H9 (cell line): ENCODE measurements around the gene TXNL4A. TPM values are rescaled to one million over a fixed set of nuclear protein-coding genes. Genes with fewer than 3 reads are reported as not detected.

Experiments
- DNase-seq: peaks from one replicate; pipeline ENCODE4 v3.0.0-alpha.2; 2017
- H2AFZ ChIP-seq: one replicate; pipeline ENCODE4 v1.6.1; 2013; ENCODE audit warnings: mild to moderate bottlenecking, low read length, control low read depth, moderate library complexity
- H2AK5ac ChIP-seq: 2 replicates; pipeline ENCODE4 v1.6.1; 2013; ENCODE audit warnings: low read length, control low read depth, mixed read lengths; ENCODE audit not compliant: insufficient read length
- H2BK120ac ChIP-seq: one replicate; pipeline ENCODE4 v1.6.1; 2013; ENCODE audit warnings: low read depth, mild to moderate bottlenecking, low read length, control low read depth, inconsistent platforms; ENCODE audit not compliant: poor library complexity, severe bottlenecking
- H2BK12ac ChIP-seq: 2 replicates; pipeline ENCODE4 v1.6.1; 2013; ENCODE audit warnings: low read length, control low read depth, mixed read lengths, low read depth; ENCODE audit not compliant: insufficient read length
- H2BK15ac ChIP-seq: 2 replicates; pipeline ENCODE4 v1.6.1; 2013; ENCODE audit warnings: low read depth, low read length, control low read depth
- H2BK20ac ChIP-seq: one replicate; pipeline ENCODE4 v1.6.1; 2013; ENCODE audit warnings: low read depth, mild to moderate bottlenecking, low read length, control low read depth, inconsistent platforms; ENCODE audit not compliant: poor library complexity, severe bottlenecking
- H2BK5ac ChIP-seq: 2 replicates; pipeline ENCODE4 v1.6.1; 2013; ENCODE audit warnings: low read length, control low read depth, mixed read lengths; ENCODE audit not compliant: insufficient read length
- H3K14ac ChIP-seq: 2 replicates; pipeline ENCODE4 v1.6.1; 2013; ENCODE audit warnings: low read length, control low read depth; ENCODE audit not compliant: insufficient read depth
- H3K18ac ChIP-seq: 2 replicates; pipeline ENCODE4 v1.6.1; 2013; ENCODE audit warnings: low read depth, mild to moderate bottlenecking, mixed read lengths, low read length, control low read depth; ENCODE audit not compliant: insufficient read length
- H3K23ac ChIP-seq: 2 replicates; pipeline ENCODE4 v1.6.1; 2013; ENCODE audit warnings: low read length, control low read depth, mixed read lengths, low read depth; ENCODE audit not compliant: insufficient read length
- H3K23me2 ChIP-seq: 2 replicates; pipeline ENCODE4 v1.6.1; 2013; ENCODE audit warnings: low read depth, mild to moderate bottlenecking, mixed read lengths, low read length, control low read depth; ENCODE audit not compliant: insufficient read length, poor library complexity, severe bottlenecking
- H3K27ac ChIP-seq: 2 replicates; pipeline ENCODE4 v1.5.1; 2013; ENCODE audit warnings: low read length, control low read depth, mixed read lengths, low read depth; ENCODE audit not compliant: insufficient read length
- H3K27me3 ChIP-seq: 2 replicates; pipeline ENCODE4 v1.6.1; 2013; ENCODE audit warnings: low read length, control low read depth, inconsistent platforms; ENCODE audit not compliant: insufficient read depth
- H3K4ac ChIP-seq: 2 replicates; pipeline ENCODE4 v1.6.1; 2013; ENCODE audit warnings: low read depth, mild to moderate bottlenecking, control low read depth, inconsistent platforms, low read length, moderate library complexity
- H3K4me1 ChIP-seq: 2 replicates; pipeline ENCODE4 v1.6.1; 2013; ENCODE audit warnings: low read length, control low read depth, inconsistent platforms; ENCODE audit not compliant: insufficient read depth
- H3K4me2 ChIP-seq: 2 replicates; pipeline ENCODE4 v1.6.1; 2013; ENCODE audit warnings: low read length, control low read depth, mixed read lengths; ENCODE audit not compliant: insufficient read length, insufficient read depth
- H3K56ac ChIP-seq: 2 replicates; pipeline ENCODE4 v1.6.1; 2013; ENCODE audit warnings: low read depth, mild to moderate bottlenecking, mixed read lengths, low read length, control low read depth; ENCODE audit not compliant: insufficient read length
- H3K79me1 ChIP-seq: 2 replicates; pipeline ENCODE4 v1.6.1; 2013; ENCODE audit warnings: low read depth, mild to moderate bottlenecking, moderate library complexity, low read length, control low read depth, inconsistent platforms; ENCODE audit not compliant: insufficient read depth, poor library complexity, severe bottlenecking
- H3K79me2 ChIP-seq: 2 replicates; pipeline ENCODE4 v1.6.1; 2013; ENCODE audit warnings: low read length, control low read depth, inconsistent platforms; ENCODE audit not compliant: insufficient read depth
- H3K9ac ChIP-seq: 2 replicates; pipeline ENCODE4 v1.6.1; 2013; ENCODE audit warnings: low read length, control low read depth, mixed read lengths; ENCODE audit not compliant: insufficient read length; ENCODE audit errors: extremely low read depth
- H3K9me3 ChIP-seq: one replicate; pipeline ENCODE4 v1.6.1; 2013; ENCODE audit warnings: low read depth, low read length, inconsistent platforms; ENCODE audit not compliant: control insufficient read depth
- H3T11ph ChIP-seq: one replicate; pipeline ENCODE4 v1.6.1; 2013; ENCODE audit warnings: mild to moderate bottlenecking, low read length, control low read depth, inconsistent platforms
- H4K20me1 ChIP-seq: one replicate; pipeline ENCODE4 v1.6.1; 2013; ENCODE audit not compliant: control insufficient read depth, insufficient read length, insufficient read depth
- H4K5ac ChIP-seq: 2 replicates; pipeline ENCODE4 v1.6.1; 2013; ENCODE audit warnings: low read depth, mild to moderate bottlenecking, mixed read lengths, low read length, control low read depth; ENCODE audit not compliant: insufficient read length
- H4K8ac ChIP-seq: replicated peaks from 2 replicates; pipeline ENCODE4 v1.6.1; 2013; ENCODE audit warnings: low read length, control low read depth, mixed read lengths, low read depth; ENCODE audit not compliant: insufficient read length
- H4K91ac ChIP-seq: 2 replicates; pipeline ENCODE4 v1.6.1; 2013; ENCODE audit warnings: low read depth, mild to moderate bottlenecking, moderate library complexity, mixed read lengths, low read length, control low read depth; ENCODE audit not compliant: insufficient read length
- H3K27ac Mint-ChIP-seq, 3 experiments: 2 replicates in 2 of 3; 3 replicates in 1 of 3; pipeline ENCODE4 v1.8.0; 2020 to 2021; ENCODE audit warnings: mixed read lengths in 3 of 3, mild to moderate bottlenecking in 1 of 3, moderate library complexity in 1 of 3
- H3K27me3 Mint-ChIP-seq: 2 replicates; pipeline ENCODE4 v1.8.0; 2021; ENCODE audit warnings: low read depth, mild to moderate bottlenecking, moderate library complexity, mixed read lengths
- H3K36me3 Mint-ChIP-seq, 3 experiments: 2 replicates in 2 of 3; 3 replicates in 1 of 3; pipeline ENCODE4 v1.8.0; 2020 to 2021; ENCODE audit warnings: low read depth in 3 of 3, mixed read lengths in 3 of 3; ENCODE audit not compliant: insufficient read depth in 1 of 3
- H3K4me1 Mint-ChIP-seq, 2 experiments: 2 replicates each; pipeline ENCODE4 v1.8.0; 2020; ENCODE audit warnings: mixed read lengths in 2 of 2
- H3K4me3 Mint-ChIP-seq, 2 experiments: 2 replicates in 1 of 2; 3 replicates in 1 of 2; pipeline ENCODE4 v1.8.0; 2020 to 2021; ENCODE audit warnings: mild to moderate bottlenecking in 2 of 2, mixed read lengths in 2 of 2, moderate library complexity in 1 of 2
- H3K9me3 Mint-ChIP-seq, 2 experiments: 2 replicates in 1 of 2; 3 replicates in 1 of 2; pipeline ENCODE4 v1.8.0; 2020; ENCODE audit warnings: mild to moderate bottlenecking in 2 of 2, mixed read lengths in 2 of 2, moderate library complexity in 1 of 2
- CTCF ChIP-seq: fragments of 200-600 bp; sonication (generic); conservative IDR thresholded peaks from 3 replicates; pipeline ENCODE4 v1.8.0; 2021; ENCODE audit warnings: antibody characterized with exemption, mild to moderate bottlenecking
- WGBS: extraction: QIAGEN DNeasy Blood & Tissue Kit; methylation state at CpG from one replicate; pipeline ENCODE4 v1.1.7; 2013; ENCODE audit warnings: missing lambda C conversion rate, low lambda C conversion rate, mixed read lengths; ENCODE audit not compliant: insufficient read length; ENCODE audit errors: extremely low coverage; 5-methylcytosine and 5-hydroxymethylcytosine counted together
- total RNA-seq: library from RNA; stranded (reverse); gene quantifications from 2 replicates; pipeline ENCODE4 v1.2.1, GENCODE V29; 2021

The TXNL4A gene
- total RNA-seq, 1 experiment from 2014 or later = 163 TPM

GRCh38 chr18:80002468-80002867, 14.1 kb upstream of the TXNL4A start:
- Histone ChIP-seq H3K9ac (no peak overlapping the region), H4K91ac (no peak overlapping the region), H2BK120ac (no peak overlapping the region), H3K14ac (no peak overlapping the region), H2AK5ac (no peak overlapping the region), H2BK20ac (no peak overlapping the region), H3K79me1 (no peaks in the 10 kb centered on the region), H2BK12ac (no peak overlapping the region), H4K20me1 (no peaks in the 10 kb centered on the region), H3K27me3 (no peaks in the 10 kb centered on the region), H2BK5ac (no peak overlapping the region), H4K8ac (no peak overlapping the region), H3T11ph (no peak overlapping the region), H2AFZ (no peak overlapping the region), H3K4me1 (no peaks in the 10 kb centered on the region; the same call in 1 of the 2 replicates), H3K27ac (no peak overlapping the region), H3K23ac (no peak overlapping the region), H3K23me2 (no peaks in the 10 kb centered on the region), H3K9me3 (no peaks in the 10 kb centered on the region), H3K56ac (no peak overlapping the region), H4K5ac (no peak overlapping the region), H2BK15ac (no peak overlapping the region), H3K79me2 (no peaks in the 10 kb centered on the region), H3K4ac (no peak overlapping the region), H3K18ac (no peak overlapping the region), H3K4me2 (no peak overlapping the region)
- Mint-ChIP-seq H3K4me1 (peaks cover 7 to 15% of the 10 kb centered on the region in 2 experiments), H3K27ac (no peak overlapping the region), H3K4me3 (no peak overlapping the region), H3K36me3 (peaks cover 9 to 21% (median 16%) of the 10 kb centered on the region in 3 experiments), H3K27me3 (peaks cover 9% of the 10 kb centered on the region), H3K9me3 (peaks cover 38 to 46% of the 10 kb centered on the region in 2 experiments)
- no CpG with 5 or more reads among the region's 5 CpGs for WGBS
- DNase-seq = no peak
- no peak for TF ChIP-seq CTCF
